Measurements from ENCODE around the gene CTNNBL1. TPM values are rescaled to one million over a fixed set of nuclear protein-coding genes. Genes with fewer than 3 reads are reported as not detected.

Gene CTNNBL1
- polyA plus RNA-seq, 1 of the 3 experiments (the other 2 are of a cell fraction): 29.5 TPM

DNA sequence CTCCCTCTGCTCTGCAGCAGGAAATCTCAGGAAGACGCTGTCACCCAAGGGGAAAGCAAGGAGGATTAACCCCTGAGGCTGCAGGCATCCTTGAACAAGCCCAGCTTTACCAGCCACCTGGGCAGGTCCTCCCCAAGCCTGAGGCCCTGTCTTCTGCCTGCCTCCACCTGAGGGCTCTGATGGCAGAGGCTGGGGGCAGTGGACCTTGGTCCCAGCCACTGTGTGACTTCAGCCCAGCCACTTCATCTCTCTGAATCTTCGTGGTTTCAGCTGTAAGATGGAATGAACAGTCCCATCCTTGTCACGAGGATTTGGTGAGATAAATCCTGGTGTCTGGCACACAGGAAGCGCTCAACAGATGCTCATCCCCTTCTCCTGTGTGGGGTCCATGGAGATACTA is 200.6 kb downstream of the CTNNBL1 start:
- no peak for DNase-seq
- WGBS (ENCODE audit: low lambda C conversion rate): 50% methylated on average over 3 of the region's 4 CpGs
- no peak overlapping the region for H3K4me3 ChIP-seq (ENCODE audit: low read depth in 2 of 2, low read length in 1 of 2)
- H3K36me3 ChIP-seq (replicated peaks in 1 of 2; ENCODE audit: control insufficient read depth in 1 of 2, insufficient read depth in 2 of 2, low read length in 1 of 2): no peaks in the 10 kb centered on the region
- ChIA-PET CTCF (interaction anchor here (0.7 to 5.1 kb wide), 5 partner anchors 8 to 330 kb away, joined by 3 to 33 read pairs (median 5); partner anchors contain the start of gene VSTM2L), POLR2A (no interaction called here)
- no peaks in the 10 kb centered on the region for H4K20me1 ChIP-seq (ENCODE audit: insufficient read depth)
- H3K4me2 ChIP-seq: no peak overlapping the region
- no peaks in the 10 kb centered on the region for H3K27me3 ChIP-seq (ENCODE audit: insufficient read depth)
- TF ChIP-seq, protein P1, sequence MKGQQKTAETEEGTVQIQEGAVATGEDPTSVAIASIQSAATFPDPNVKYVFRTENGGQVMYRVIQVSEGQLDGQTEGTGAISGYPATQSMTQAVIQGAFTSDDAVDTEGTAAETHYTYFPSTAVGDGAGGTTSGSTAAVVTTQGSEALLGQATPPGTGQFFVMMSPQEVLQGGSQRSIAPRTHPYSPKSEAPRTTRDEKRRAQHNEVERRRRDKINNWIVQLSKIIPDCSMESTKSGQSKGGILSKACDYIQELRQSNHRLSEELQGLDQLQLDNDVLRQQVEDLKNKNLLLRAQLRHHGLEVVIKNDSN (IDR thresholded peaks at IDR 0.05; ENCODE audit: borderline replicate concordance, low read depth): no peak
- no peak overlapping the region for H3K27ac ChIP-seq (ENCODE audit: low read depth in 2 of 2, low read length in 1 of 2)
- no peaks in the 10 kb centered on the region for H3F3A ChIP-seq (replicated peaks; ENCODE audit: insufficient read depth)
- peaks cover 4 to 12% of the 10 kb centered on the region in 2 experiments; a peak in 2 of 4 replicates for H3K4me1 ChIP-seq (ENCODE audit: control insufficient read depth in 1 of 2, insufficient read depth in 2 of 2, low read depth in 1 of 2, low read length in 1 of 2)
- no peaks in the 10 kb centered on the region for H3K9me3 ChIP-seq
- no peaks in the 10 kb centered on the region for H3K9me2 ChIP-seq
- no peak overlapping the region for H3K9ac ChIP-seq
- H3K79me2 ChIP-seq (ENCODE audit: insufficient read depth): no peaks in the 10 kb centered on the region
- no peak overlapping the region for H2AFZ ChIP-seq (ENCODE audit: low read depth)

DNA sequence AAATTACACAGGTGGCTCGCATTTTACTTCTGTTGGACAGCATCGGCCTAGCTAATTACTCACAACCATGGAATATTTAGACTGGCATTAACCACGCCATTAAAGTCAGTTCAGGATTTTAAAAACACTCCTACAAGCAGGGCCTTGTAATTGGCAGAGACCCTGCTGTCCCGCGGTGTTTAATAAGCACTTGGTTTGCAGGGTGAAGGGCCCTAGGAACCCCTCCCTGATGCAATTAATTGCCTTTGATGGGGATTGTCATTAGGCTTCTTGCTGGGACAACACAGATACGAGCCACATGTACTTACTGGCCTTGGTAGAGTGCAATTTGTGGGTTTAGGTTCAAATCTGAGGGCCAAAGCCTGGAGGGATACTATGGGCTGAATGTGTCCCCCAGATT is 201.3 kb downstream of the CTNNBL1 start:
- no peak overlapping the region for H3K4me3 ChIP-seq (ENCODE audit: low read depth in 2 of 2, low read length in 1 of 2)
- DNase-seq: no peak
- H3K27ac ChIP-seq (ENCODE audit: low read depth in 2 of 2, low read length in 1 of 2): no peak overlapping the region
- H3K27me3 ChIP-seq (ENCODE audit: insufficient read depth): no peaks in the 10 kb centered on the region
- ChIA-PET CTCF (interaction anchor here (1.9 to 5.1 kb wide), 3 partner anchors 7 to 330 kb away, joined by 4 to 33 read pairs (median 23); partner anchors contain the start of gene VSTM2L), POLR2A (no interaction called here)
- H3K36me3 ChIP-seq (replicated peaks in 1 of 2; ENCODE audit: control insufficient read depth in 1 of 2, insufficient read depth in 2 of 2, low read length in 1 of 2): no peaks in the 10 kb centered on the region
- H3K79me2 ChIP-seq (ENCODE audit: insufficient read depth): no peaks in the 10 kb centered on the region
- H3K9ac ChIP-seq: no peak overlapping the region
- WGBS (ENCODE audit: low lambda C conversion rate): 87% methylated on average over 6 of the region's 6 CpGs
- no peak for TF ChIP-seq MEF2A (IDR thresholded peaks at IDR 0.05; ENCODE audit: borderline replicate concordance, low read depth)
- no peak for TF ChIP-seq SIN3A (IDR thresholded peaks at IDR 0.05; ENCODE audit: borderline replicate concordance, low read depth, low read length)
- no peak for TF ChIP-seq NRF1 (IDR thresholded peaks at IDR 0.05; ENCODE audit: low read depth, low read length)
- TF ChIP-seq, protein P2, sequence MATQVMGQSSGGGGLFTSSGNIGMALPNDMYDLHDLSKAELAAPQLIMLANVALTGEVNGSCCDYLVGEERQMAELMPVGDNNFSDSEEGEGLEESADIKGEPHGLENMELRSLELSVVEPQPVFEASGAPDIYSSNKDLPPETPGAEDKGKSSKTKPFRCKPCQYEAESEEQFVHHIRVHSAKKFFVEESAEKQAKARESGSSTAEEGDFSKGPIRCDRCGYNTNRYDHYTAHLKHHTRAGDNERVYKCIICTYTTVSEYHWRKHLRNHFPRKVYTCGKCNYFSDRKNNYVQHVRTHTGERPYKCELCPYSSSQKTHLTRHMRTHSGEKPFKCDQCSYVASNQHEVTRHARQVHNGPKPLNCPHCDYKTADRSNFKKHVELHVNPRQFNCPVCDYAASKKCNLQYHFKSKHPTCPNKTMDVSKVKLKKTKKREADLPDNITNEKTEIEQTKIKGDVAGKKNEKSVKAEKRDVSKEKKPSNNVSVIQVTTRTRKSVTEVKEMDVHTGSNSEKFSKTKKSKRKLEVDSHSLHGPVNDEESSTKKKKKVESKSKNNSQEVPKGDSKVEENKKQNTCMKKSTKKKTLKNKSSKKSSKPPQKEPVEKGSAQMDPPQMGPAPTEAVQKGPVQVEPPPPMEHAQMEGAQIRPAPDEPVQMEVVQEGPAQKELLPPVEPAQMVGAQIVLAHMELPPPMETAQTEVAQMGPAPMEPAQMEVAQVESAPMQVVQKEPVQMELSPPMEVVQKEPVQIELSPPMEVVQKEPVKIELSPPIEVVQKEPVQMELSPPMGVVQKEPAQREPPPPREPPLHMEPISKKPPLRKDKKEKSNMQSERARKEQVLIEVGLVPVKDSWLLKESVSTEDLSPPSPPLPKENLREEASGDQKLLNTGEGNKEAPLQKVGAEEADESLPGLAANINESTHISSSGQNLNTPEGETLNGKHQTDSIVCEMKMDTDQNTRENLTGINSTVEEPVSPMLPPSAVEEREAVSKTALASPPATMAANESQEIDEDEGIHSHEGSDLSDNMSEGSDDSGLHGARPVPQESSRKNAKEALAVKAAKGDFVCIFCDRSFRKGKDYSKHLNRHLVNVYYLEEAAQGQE (IDR thresholded peaks at IDR 0.05; ENCODE audit: low read depth, low read length): no peak
- TF ChIP-seq GATA2 (CRISPR knock-in tag; IDR thresholded peaks at IDR 0.05): no peak
- TF ChIP-seq NFIC (IDR thresholded peaks at IDR 0.05; ENCODE audit: borderline replicate concordance): no peak
- no peak for TF ChIP-seq GABPA (IDR thresholded peaks at IDR 0.05; ENCODE audit: low read depth)
- no peak for TF ChIP-seq RFX5 (IDR thresholded peaks at IDR 0.05; ENCODE audit: low read length)
- H4K20me1 ChIP-seq (ENCODE audit: insufficient read depth): no peaks in the 10 kb centered on the region
- no peak overlapping the region for H2AFZ ChIP-seq (ENCODE audit: low read depth)
- H3K9me3 ChIP-seq: no peaks in the 10 kb centered on the region
- H3K9me2 ChIP-seq: no peaks in the 10 kb centered on the region
- no peaks in the 10 kb centered on the region for H3F3A ChIP-seq (replicated peaks; ENCODE audit: insufficient read depth)
- peaks cover 4 to 12% of the 10 kb centered on the region in 2 experiments; a peak in 2 of 4 replicates for H3K4me1 ChIP-seq (ENCODE audit: control insufficient read depth in 1 of 2, insufficient read depth in 2 of 2, low read depth in 1 of 2, low read length in 1 of 2)
- no peak overlapping the region for H3K4me2 ChIP-seq

All from SK-N-SH (cell line).